ENCODE results near the gene BRCA1.
"Not testable (repeated sequence)": the region's sequence is repeated elsewhere in the genome, so short reads cannot be mapped to it uniquely, and the experiment has no call there.

The BRCA1 gene

GRCh38 chr17:43125133-43125966 lies at the start of gene BRCA1:
Gene BRCA1, minus strand, starts transcription at chr17:43125364. Its CDS starts 1,268 bp downstream, at chr17:43124096.
- peak; percentile 93 to 95 for DNase-seq

- DNase-seq: peak; percentile 6 to 19
Observed at GRCh38 chr17:43171586-43172487, 46.7 kb upstream of the BRCA1 start.

- DNase-seq: peak; percentile 92 to 94
Observed at GRCh38 chr17:43170766-43171585, 45.8 kb upstream of the BRCA1 start, which contains the start of gene NBR1. Gene NBR1, plus strand, starts transcription at chr17:43171214. Its CDS starts 4,586 bp downstream, at chr17:43175800.

GRCh38 chr17:43170140-43170765 lies 45.1 kb upstream of the BRCA1 start:
- DNase-seq: peak; percentile 85 to 86

GRCh38 chr17:43169561-43170139 lies 44.5 kb upstream of the BRCA1 start:
- peak; percentile 34 to 36 for DNase-seq

- not testable (repeated sequence) for DNase-seq
Observed at GRCh38 chr17:43165971-43166370, 40.8 kb upstream of the BRCA1 start.

- DNase-seq: not testable (repeated sequence)
Observed at GRCh38 chr17:43159957-43160356, 34.8 kb upstream of the BRCA1 start.

GRCh38 chr17:43159232-43159631 lies 34.1 kb upstream of the BRCA1 start:
- not testable (repeated sequence) for DNase-seq

GRCh38 chr17:43155666-43156065 lies 30.5 kb upstream of the BRCA1 start:
- no peak for DNase-seq

GRCh38 chr17:43153197-43153835 lies 28.2 kb upstream of the BRCA1 start:
- DNase-seq: not testable (repeated sequence)

- no peak for DNase-seq
Observed at GRCh38 chr17:43151880-43152456, 26.8 kb upstream of the BRCA1 start.

GRCh38 chr17:43146649-43147048 lies 21.5 kb upstream of the BRCA1 start:
- no peak for DNase-seq

GRCh38 chr17:43143201-43143600 lies 18.0 kb upstream of the BRCA1 start:
- no peak for DNase-seq

- no peak for DNase-seq
Observed at GRCh38 chr17:43142153-43142552, 17.0 kb upstream of the BRCA1 start.

- no peak for DNase-seq
Observed at GRCh38 chr17:43140396-43141332, 15.5 kb upstream of the BRCA1 start.

GRCh38 chr17:43138531-43138930 lies 13.4 kb upstream of the BRCA1 start:
- DNase-seq: not testable (repeated sequence)

GRCh38 chr17:43136574-43136973 lies 11.4 kb upstream of the BRCA1 start:
- not testable (repeated sequence) for DNase-seq

GRCh38 chr17:43135454-43135819 lies 10.3 kb upstream of the BRCA1 start:
- DNase-seq: no peak

- DNase-seq: no peak
Observed at GRCh38 chr17:43134774-43135453, 9.8 kb upstream of the BRCA1 start.
